Peyer's patch (tissue), 4 donors: ENCODE measurements around the gene PHETA1. TPM values are rescaled to one million over a fixed set of nuclear protein-coding genes. Genes with fewer than 3 reads are reported as not detected.

Source experiments
- DNase-seq, 3 donors: peaks; one replicate each; pipeline ENCODE4 v3.0.0-alpha.2; 2017 to 2019
- H3K27ac ChIP-seq, 4 donors: fragments of 200-600 bp; sonication (generic); one replicate each; pipeline ENCODE4 v1.5.1; 2016 to 2019
- H3K27me3 ChIP-seq, 2 donors: fragments of 200-600 bp; sonication (generic); one replicate each; pipeline ENCODE4 v1.5.1; 2019
- H3K36me3 ChIP-seq, 3 donors: fragments of 200-600 bp; sonication (generic); one replicate each; pipeline ENCODE4 v1.5.1; 2016 to 2019
- H3K4me1 ChIP-seq, 4 donors: fragments of 200-600 bp; sonication (generic); one replicate each; pipeline ENCODE4 v1.5.1; 2016 to 2019
- H3K4me3 ChIP-seq, 4 donors: fragments of 200-600 bp; sonication (generic); 1 replicate in 3 of 4; 2 replicates in 1 of 4; pipeline ENCODE4 v1.5.1; 2016 to 2019; ENCODE audit warnings: mild to moderate bottlenecking in 1 of 4
- H3K9me3 ChIP-seq, 4 donors: fragments of 200-600 bp; sonication (generic); one replicate each; pipeline ENCODE4 v1.5.1; 2016 to 2019; ENCODE audit warnings: mild to moderate bottlenecking in 1 of 4
- POLR2A ChIP-seq, 2 donors: fragments of 450-650 bp; IDR thresholded peaks; one replicate each; pipeline ENCODE4 v1.5.1; 2017; ENCODE audit warnings: antibody characterized with exemption in 2 of 2, mild to moderate bottlenecking in 2 of 2, moderate library complexity in 2 of 2
- total RNA-seq, 4 donors: library from RNA; depleted of rRNA; stranded (reverse); fragments of >200 nt; gene quantifications; one replicate each; pipeline ENCODE4 v1.1.0, GENCODE V29; 2016
- TF ChIP-seq, protein P1 (sequence below), 6 experiments: fragments of 450-650 bp in 4 of 6; fragments of 200-600 bp in 2 of 6; sonication (generic) in 1 of 6; IDR thresholded peaks; one replicate each; pipeline ENCODE4 v1.5.1; 2017 to 2019; ENCODE audit warnings: antibody characterized with exemption in 6 of 6, mild to moderate bottlenecking in 3 of 6, moderate library complexity in 1 of 6

PHETA1 gene
- total RNA-seq, 4 donors from 2014 or later, result 43.2 to 64.6 (median 51.0) TPM

DNA sequence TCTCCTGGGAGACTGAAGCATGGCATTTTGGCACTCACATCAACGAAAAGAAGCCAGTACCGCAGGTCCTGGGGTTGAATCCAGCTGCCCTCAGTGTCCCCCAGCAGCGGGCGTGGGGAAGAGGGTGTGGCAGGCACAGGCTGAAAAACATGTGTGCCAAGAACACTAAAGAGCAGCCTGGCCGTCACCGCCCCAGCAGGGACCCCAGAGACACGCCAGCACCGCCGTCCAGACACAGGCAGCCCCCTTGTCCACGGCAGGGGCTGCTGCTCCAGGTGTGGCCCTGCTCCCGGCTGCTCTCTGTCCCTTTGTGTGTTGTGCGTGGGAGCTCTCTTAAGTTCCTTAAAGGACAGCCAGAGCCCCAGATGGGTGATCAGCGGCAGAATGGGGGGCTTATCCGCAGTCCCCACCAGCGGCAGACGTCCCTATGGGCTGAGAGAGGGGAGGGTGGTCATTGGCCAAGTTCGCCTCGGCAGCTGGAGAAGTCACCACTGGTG is 556 bp downstream of the PHETA1 start:
- TF ChIP-seq, protein P1, sequence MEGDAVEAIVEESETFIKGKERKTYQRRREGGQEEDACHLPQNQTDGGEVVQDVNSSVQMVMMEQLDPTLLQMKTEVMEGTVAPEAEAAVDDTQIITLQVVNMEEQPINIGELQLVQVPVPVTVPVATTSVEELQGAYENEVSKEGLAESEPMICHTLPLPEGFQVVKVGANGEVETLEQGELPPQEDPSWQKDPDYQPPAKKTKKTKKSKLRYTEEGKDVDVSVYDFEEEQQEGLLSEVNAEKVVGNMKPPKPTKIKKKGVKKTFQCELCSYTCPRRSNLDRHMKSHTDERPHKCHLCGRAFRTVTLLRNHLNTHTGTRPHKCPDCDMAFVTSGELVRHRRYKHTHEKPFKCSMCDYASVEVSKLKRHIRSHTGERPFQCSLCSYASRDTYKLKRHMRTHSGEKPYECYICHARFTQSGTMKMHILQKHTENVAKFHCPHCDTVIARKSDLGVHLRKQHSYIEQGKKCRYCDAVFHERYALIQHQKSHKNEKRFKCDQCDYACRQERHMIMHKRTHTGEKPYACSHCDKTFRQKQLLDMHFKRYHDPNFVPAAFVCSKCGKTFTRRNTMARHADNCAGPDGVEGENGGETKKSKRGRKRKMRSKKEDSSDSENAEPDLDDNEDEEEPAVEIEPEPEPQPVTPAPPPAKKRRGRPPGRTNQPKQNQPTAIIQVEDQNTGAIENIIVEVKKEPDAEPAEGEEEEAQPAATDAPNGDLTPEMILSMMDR (IDR thresholded peaks at IDR 0.05), result no peak
- no peak for TF ChIP-seq POLR2A (IDR thresholded peaks at IDR 0.05)
- H3K9me3 ChIP-seq, result no peaks in the 10 kb centered on the region
- peak overlapping the region; percentile 64 to 83 (median 77) for H3K27ac ChIP-seq
- H3K36me3 ChIP-seq, result peaks cover 0 to 20% (median 0%) of the 10 kb centered on the region in 3 donors
- peak overlapping the region; percentile 74 to 95 (median 83) for H3K4me3 ChIP-seq
- H3K27me3 ChIP-seq, result no peaks in the 10 kb centered on the region
- peaks cover 0 to 31% (median 8%) of the 10 kb centered on the region in 4 donors for H3K4me1 ChIP-seq
- peak in 2 of 3 donors; percentile 64 to 73 for DNase-seq

DNA sequence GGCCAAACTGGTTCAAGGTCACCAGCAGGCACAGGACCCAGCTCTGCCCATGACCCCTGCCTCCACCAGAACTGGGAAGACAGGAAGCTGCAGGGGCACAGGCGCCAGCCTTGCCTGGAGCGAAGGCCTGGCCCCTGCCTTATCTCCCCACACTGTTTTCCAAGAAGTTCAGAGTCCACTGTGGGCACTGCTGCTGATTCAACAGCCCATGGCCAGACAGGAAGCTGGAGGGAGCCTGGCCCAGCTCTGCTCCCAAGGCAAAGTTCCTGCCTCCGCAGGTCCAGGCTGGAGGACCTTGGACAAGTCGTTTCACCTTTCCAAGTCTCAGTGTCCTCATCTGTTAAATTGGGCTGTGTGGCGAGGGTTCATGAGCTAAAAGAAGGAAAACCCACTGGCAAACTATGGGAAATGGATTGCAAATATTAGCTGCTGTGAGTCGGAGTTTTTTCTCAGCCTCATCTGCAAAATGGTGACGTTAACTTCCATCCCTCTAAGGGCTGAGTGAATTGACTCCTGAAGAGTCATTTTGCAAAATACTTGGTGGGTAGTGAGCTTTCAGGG is 1.2 kb downstream of the PHETA1 start:
- H3K36me3 ChIP-seq, result peaks cover 0 to 26% (median 0%) of the 10 kb centered on the region in 3 donors
- no peaks in the 10 kb centered on the region for H3K27me3 ChIP-seq
- peak overlapping the region; percentile 64 to 83 (median 77) for H3K27ac ChIP-seq
- H3K4me3 ChIP-seq, result peak overlapping the region; percentile 74 to 95 (median 83)
- peaks cover 0 to 31% (median 8%) of the 10 kb centered on the region in 4 donors for H3K4me1 ChIP-seq
- no peaks in the 10 kb centered on the region for H3K9me3 ChIP-seq
- DNase-seq, result peak in 2 of 3 donors; percentile 83
- peak in 1 of 2 donors; percentile 29 for TF ChIP-seq POLR2A (IDR thresholded peaks at IDR 0.05)
- TF ChIP-seq, protein P1 (IDR thresholded peaks at IDR 0.05), result no peak

DNA sequence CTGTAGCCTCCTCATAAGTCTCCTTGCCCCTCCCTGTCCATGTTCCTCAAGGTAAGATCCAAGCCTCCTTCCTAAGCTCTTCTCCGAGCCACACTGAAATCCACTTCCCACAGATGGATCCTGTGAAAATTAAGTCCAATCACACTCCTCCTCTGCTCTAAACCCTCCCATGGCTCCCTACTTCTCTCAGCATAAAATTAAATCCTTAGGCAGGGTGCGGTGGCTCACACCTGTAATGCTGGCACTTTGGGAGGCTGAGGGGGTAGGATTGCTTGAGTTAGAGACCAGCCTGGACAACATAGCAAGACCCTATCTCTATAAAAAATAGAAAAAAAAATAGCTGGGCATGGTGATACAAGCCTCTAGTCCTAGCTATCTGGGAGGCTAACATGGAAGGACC is 2.3 kb downstream of the PHETA1 start:
- H3K27ac ChIP-seq, result no peak overlapping the region
- H3K4me3 ChIP-seq, result no peak overlapping the region
- H3K4me1 ChIP-seq, result peaks cover 0 to 31% (median 8%) of the 10 kb centered on the region in 4 donors

DNA sequence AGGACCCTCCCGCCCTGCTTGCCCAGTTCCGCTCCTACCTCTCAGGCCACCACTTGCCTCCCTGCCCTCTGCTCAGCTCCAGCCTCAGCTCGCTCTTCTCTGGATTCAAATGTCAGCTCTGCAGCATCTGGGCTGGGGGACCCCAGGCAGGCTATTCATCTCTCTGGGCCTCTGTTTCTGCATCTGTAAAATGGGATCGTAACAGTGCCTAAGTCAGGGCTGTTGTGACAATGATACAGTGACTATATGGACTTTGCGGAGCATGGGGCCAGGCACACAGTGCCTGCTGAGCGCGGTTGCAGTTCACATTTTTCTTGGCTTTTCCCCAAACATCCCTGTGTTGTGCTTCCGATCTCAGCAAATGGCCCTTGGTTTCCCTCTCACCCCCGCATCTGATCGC is 2.8 kb downstream of the PHETA1 start:
- DNase-seq, result no peak
- Histone ChIP-seq H3K27ac (no peak overlapping the region), H3K9me3 (no peaks in the 10 kb centered on the region), H3K4me1 (peaks cover 0 to 31% (median 8%) of the 10 kb centered on the region in 4 donors), H3K27me3 (no peaks in the 10 kb centered on the region), H3K4me3 (no peak overlapping the region), H3K36me3 (peaks cover 0 to 35% (median 0%) of the 10 kb centered on the region in 3 donors)
- TF ChIP-seq, protein P1 (IDR thresholded peaks at IDR 0.05), result no peak
- TF ChIP-seq POLR2A (IDR thresholded peaks at IDR 0.05), result no peak

More for the DNA sequence above, 2.3 kb downstream of the PHETA1 start:
- no peaks in the 10 kb centered on the region for H3K9me3 ChIP-seq
- TF ChIP-seq, protein P1 (IDR thresholded peaks at IDR 0.05), result no peak
- TF ChIP-seq POLR2A (IDR thresholded peaks at IDR 0.05), result no peak
- no peak for DNase-seq
- peaks cover 0 to 35% (median 0%) of the 10 kb centered on the region in 3 donors for H3K36me3 ChIP-seq
- no peaks in the 10 kb centered on the region for H3K27me3 ChIP-seq

DNA sequence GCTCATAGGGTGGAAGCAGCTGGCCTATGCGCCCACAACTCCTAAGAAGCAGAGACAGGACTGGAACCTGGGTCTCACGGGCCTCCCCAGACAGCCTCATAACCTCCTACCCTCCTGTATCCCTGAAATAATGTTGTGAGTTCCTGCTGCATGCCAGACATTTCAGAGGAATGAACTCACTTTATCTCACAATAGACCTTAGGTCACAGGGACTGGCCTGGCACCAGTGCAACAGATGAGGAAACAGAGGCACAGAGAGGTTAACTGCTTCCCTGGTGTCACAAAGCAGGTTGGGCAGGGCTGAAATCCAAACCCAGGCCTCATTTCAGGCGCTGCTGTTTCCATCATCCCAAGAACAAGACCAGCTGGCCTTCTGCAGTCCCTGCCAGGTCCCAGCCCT is 5.3 kb downstream of the PHETA1 start:
- Histone ChIP-seq H3K27ac (no peak overlapping the region), H3K4me3 (no peak overlapping the region), H3K36me3 (peaks cover 0 to 35% (median 0%) of the 10 kb centered on the region in 3 donors), H3K27me3 (no peaks in the 10 kb centered on the region), H3K9me3 (no peaks in the 10 kb centered on the region), H3K4me1 (peaks cover 0 to 31% (median 3%) of the 10 kb centered on the region in 4 donors)
- DNase-seq, result no peak
- TF ChIP-seq POLR2A (IDR thresholded peaks at IDR 0.05), result no peak
- TF ChIP-seq, protein P1 (IDR thresholded peaks at IDR 0.05), result no peak
